GM18907 (cell line): Measurements from ENCODE around the gene LZTR1.
"Not testable (repeated sequence)": the region's sequence is repeated elsewhere in the genome, so short reads cannot be mapped to it uniquely, and the experiment has no call there.

ENCODE experiments used
- ATAC-seq: cut with Tn5 transposase; IDR thresholded peaks from one replicate; pipeline ENCODE4 v1.9.1; 2021; ENCODE audit warnings: mild to moderate bottlenecking, moderate library complexity; ENCODE audit not compliant: unreplicated experiment

Gene LZTR1

GRCh38 chr22:20981787-20982562, at the start of gene LZTR1:
TSS of gene LZTR1 (plus strand) at chr22:20982297. CDS start at chr22:20982372, 75 bp downstream.
- ATAC-seq: peak; percentile 85

GRCh38 chr22:20933910-20934309, 48.2 kb upstream of the LZTR1 start:
- ATAC-seq: no peak

GRCh38 chr22:20935049-20935448, 47.0 kb upstream of the LZTR1 start:
- not testable (repeated sequence) for ATAC-seq

- not testable (repeated sequence) for ATAC-seq
Measured at GRCh38 chr22:20935780-20936539, 46.1 kb upstream of the LZTR1 start.

GRCh38 chr22:20937031-20937793, 44.9 kb upstream of the LZTR1 start:
- ATAC-seq: no peak

GRCh38 chr22:20937794-20938671, 44.1 kb upstream of the LZTR1 start:
- no peak for ATAC-seq

GRCh38 chr22:20939457-20940185, 42.5 kb upstream of the LZTR1 start:
- ATAC-seq: not testable (repeated sequence)

- ATAC-seq: no peak
Measured at GRCh38 chr22:20940186-20940651, 41.9 kb upstream of the LZTR1 start.

- ATAC-seq: no peak
Measured at GRCh38 chr22:20940904-20941385, 41.2 kb upstream of the LZTR1 start.

GRCh38 chr22:20942203-20942902, 39.7 kb upstream of the LZTR1 start:
- not testable (repeated sequence) for ATAC-seq

- no peak for ATAC-seq
Measured at GRCh38 chr22:20943104-20943933, 38.8 kb upstream of the LZTR1 start.

- no peak for ATAC-seq
Measured at GRCh38 chr22:20944042-20944441, 38.1 kb upstream of the LZTR1 start.

GRCh38 chr22:20945578-20945934, 36.5 kb upstream of the LZTR1 start:
- no peak for ATAC-seq

- ATAC-seq: no peak
Measured at GRCh38 chr22:20946080-20946986, 35.8 kb upstream of the LZTR1 start.

GRCh38 chr22:20946991-20947390, 35.1 kb upstream of the LZTR1 start:
- ATAC-seq: no peak

GRCh38 chr22:20948450-20948849, 33.6 kb upstream of the LZTR1 start:
- ATAC-seq: no peak

- no peak for ATAC-seq
Measured at GRCh38 chr22:20948989-20949388, 33.1 kb upstream of the LZTR1 start.
